ENCODE measurements around the gene SHROOM4.

DNA sequence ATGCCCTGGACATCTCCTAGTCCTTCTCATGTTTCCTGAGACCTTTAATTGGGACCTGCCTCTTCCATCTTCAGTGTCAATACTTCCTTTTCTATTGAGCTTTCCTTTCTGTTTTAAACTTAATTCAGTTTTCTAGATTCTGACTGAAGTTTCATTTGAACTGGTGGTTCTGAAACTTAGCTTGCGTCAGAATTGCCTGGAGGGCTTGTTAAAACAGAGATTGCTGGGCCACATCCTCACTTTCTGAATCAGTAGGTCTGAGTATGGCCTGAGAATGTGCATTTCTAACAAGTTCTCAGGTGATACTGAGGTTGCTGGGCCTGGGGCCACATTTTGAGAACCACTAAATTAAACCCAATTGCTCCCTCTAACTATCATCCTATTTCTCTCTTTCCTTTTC is 191.2 kb downstream of the SHROOM4 start:
- TF ChIP-seq CTCF (IDR thresholded peaks at IDR 0.05; ENCODE audit: low read depth, low read length, poor library complexity, severe bottlenecking) (no peak), EZH2phosphoT487 (IDR thresholded peaks at IDR 0.05; ENCODE audit: borderline replicate concordance, low read length) (no peak)

Measured in DOHH2 (cell line).